HEK293T (cell line): ENCODE data around the gene CD52.

Experiments used
- LEF1 ChIP-seq: fragments of 450-650 bp; IDR thresholded peaks from 2 replicates; pipeline ENCODE4 v1.6.1; 2017; ENCODE audit warnings: mild to moderate bottlenecking, borderline replicate concordance
- TARDBP ChIP-seq: fragments of 450-650 bp; IDR thresholded peaks from 2 replicates; pipeline ENCODE4 v1.6.1; 2016

DNA sequence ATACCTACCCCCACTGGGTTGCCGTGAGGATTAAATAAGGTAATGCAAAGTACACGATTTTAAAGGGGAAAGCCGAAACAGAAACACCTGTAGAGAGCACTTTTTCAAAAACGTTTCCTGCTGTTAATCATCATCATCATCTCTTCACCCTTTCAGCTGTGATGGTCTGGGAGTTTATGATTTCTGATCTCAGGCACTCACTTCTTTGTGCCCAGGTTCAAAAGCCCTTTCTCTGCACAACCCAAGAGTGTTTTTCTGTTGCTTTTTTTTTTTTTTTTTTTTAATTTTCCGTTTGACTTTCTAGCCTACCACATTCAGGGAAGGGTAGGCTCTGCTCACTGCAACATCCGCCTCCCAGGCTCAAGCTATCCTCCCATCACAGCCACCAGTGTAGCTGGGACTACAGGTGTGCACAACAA lies 10.4 kb upstream of the CD52 start:
- TF ChIP-seq TARDBP (no peak), LEF1 (no peak)
